ENCODE results near the gene OST4.

GRCh38 chr2:27054721-27055120, 16.7 kb downstream of the OST4 start:
- TF ChIP-seq CTCF (IDR thresholded peaks at IDR 0.05) (no peak), POLR2A (IDR thresholded peaks at IDR 0.05) (no peak), EP300 (IDR thresholded peaks at IDR 0.05) (no peak)

All from tibial nerve (tissue), 4 donors.